Measurements from ENCODE around the gene SLC5A11.

SLC5A11 gene

GRCh38 chr16:24919536-24919935 lies 73.8 kb downstream of the SLC5A11 start:
- TF ChIP-seq FOXP2 (optimal IDR thresholded peaks at IDR 0.05; ENCODE audit: borderline replicate concordance, extremely low read depth, extremely low read length, insufficient read depth) (no peak), REST (IDR thresholded peaks at IDR 0.05; ENCODE audit: insufficient read depth in 1 of 2, low read depth in 2 of 2, low read length in 2 of 2) (no peak), SIN3A (IDR thresholded peaks at IDR 0.05; ENCODE audit: borderline replicate concordance, insufficient read depth, low read length) (no peak), TAF1 (IDR thresholded peaks at IDR 0.05; ENCODE audit: borderline replicate concordance, insufficient read depth, low read length) (no peak), POLR2AphosphoS5 (IDR thresholded peaks at IDR 0.05; ENCODE audit: low read depth, low read length) (no peak)

DNA sequence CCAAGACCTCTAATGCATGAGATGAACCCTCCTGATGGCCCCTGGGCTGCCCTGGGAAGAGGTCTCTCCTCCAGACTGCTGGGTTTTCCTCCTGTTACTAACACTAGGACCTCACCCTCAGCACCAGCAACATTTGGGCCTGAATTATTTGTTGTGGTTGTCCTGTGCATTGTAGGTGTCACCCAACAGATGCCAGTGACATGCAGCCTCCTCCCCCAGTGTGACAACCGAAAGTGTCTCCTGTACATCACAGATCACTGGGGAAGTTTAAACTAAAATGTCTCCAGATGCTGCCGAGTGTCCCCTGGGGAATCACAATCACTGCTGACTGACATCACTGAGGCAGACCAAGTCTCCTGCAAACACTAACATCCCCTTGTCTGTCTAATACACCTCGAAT lies 74.8 kb downstream of the SLC5A11 start:
- no peak for TF ChIP-seq FOXP2 (optimal IDR thresholded peaks at IDR 0.05; ENCODE audit: borderline replicate concordance, extremely low read depth, extremely low read length, insufficient read depth)

DNA sequence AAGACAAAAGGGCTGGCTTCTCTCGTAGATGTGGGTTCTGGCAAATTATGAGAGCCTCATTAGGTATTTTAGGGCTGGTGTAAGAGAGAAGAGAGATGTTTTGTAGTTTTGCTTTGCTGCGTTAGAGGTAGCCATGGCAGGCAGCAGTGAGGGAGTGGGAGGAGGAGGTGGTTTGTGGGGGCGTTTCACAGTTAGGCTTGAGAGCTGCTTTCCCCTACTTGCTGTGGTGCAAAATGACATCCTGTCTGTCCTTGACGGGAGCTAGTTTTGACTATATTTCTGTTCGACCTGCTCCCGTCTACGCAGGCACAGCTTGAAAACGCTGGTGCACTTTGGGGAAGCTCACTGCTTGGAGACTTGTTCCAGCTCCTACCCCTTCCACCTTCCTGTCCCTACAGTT lies 75.5 kb downstream of the SLC5A11 start:
- no peak for TF ChIP-seq SIN3A (IDR thresholded peaks at IDR 0.05; ENCODE audit: borderline replicate concordance, insufficient read depth, low read length)
- no peak for TF ChIP-seq REST (IDR thresholded peaks at IDR 0.05; ENCODE audit: insufficient read depth in 1 of 2, low read depth in 2 of 2, low read length in 2 of 2)
- no peak for TF ChIP-seq TAF1 (IDR thresholded peaks at IDR 0.05; ENCODE audit: borderline replicate concordance, insufficient read depth, low read length)
- no peak for TF ChIP-seq FOXP2 (optimal IDR thresholded peaks at IDR 0.05; ENCODE audit: borderline replicate concordance, extremely low read depth, extremely low read length, insufficient read depth)
- no peak for TF ChIP-seq POLR2AphosphoS5 (IDR thresholded peaks at IDR 0.05; ENCODE audit: low read depth, low read length)

GRCh38 chr16:24925163-24925562 lies 79.4 kb downstream of the SLC5A11 start:
- TF ChIP-seq FOXP2 (optimal IDR thresholded peaks at IDR 0.05; ENCODE audit: borderline replicate concordance, extremely low read depth, extremely low read length, insufficient read depth), result no peak
- TF ChIP-seq SIN3A (IDR thresholded peaks at IDR 0.05; ENCODE audit: borderline replicate concordance, insufficient read depth, low read length), result no peak
- TF ChIP-seq TAF1 (IDR thresholded peaks at IDR 0.05; ENCODE audit: borderline replicate concordance, insufficient read depth, low read length), result no peak
- no peak for TF ChIP-seq POLR2AphosphoS5 (IDR thresholded peaks at IDR 0.05; ENCODE audit: low read depth, low read length)
- no peak for TF ChIP-seq REST (IDR thresholded peaks at IDR 0.05; ENCODE audit: insufficient read depth in 1 of 2, low read depth in 2 of 2, low read length in 2 of 2)

- TF ChIP-seq FOXP2 (optimal IDR thresholded peaks at IDR 0.05; ENCODE audit: borderline replicate concordance, extremely low read depth, extremely low read length, insufficient read depth) (no peak), POLR2AphosphoS5 (IDR thresholded peaks at IDR 0.05; ENCODE audit: low read depth, low read length) (no peak), SIN3A (IDR thresholded peaks at IDR 0.05; ENCODE audit: borderline replicate concordance, insufficient read depth, low read length) (no peak), REST (IDR thresholded peaks at IDR 0.05; ENCODE audit: insufficient read depth in 1 of 2, low read depth in 2 of 2, low read length in 2 of 2) (no peak)
Observed at GRCh38 chr16:24929409-24929808, 83.6 kb downstream of the SLC5A11 start.

All from PFSK-1 (cell line).